ENCODE data around the gene GABRB2. TPM values are rescaled to one million over a fixed set of nuclear protein-coding genes. Genes with fewer than 3 reads are reported as not detected.

The GABRB2 gene
- total and polyA plus RNA-seq, 4 donors: 0.08 TPM; not detected in 3

- no peak for TF ChIP-seq REST (IDR thresholded peaks at IDR 0.05)
- no peak for TF ChIP-seq HNF4G (IDR thresholded peaks at IDR 0.05)
Measured at GRCh38 chr5:161373345-161373707, 173.2 kb downstream of the GABRB2 start (continued).

GRCh38 chr5:161372682-161373344 lies 173.7 kb downstream of the GABRB2 start:
- Histone ChIP-seq H3K9ac (ENCODE audit: low read depth in 1 of 2, low read length in 2 of 2) (no peak overlapping the region), H3K27ac (ENCODE audit: low read depth in 1 of 2, low read length in 2 of 2) (no peak overlapping the region), H3K9me3 (ENCODE audit: control insufficient read depth in 4 of 4, low read length in 3 of 4) (no peaks in the 10 kb centered on the region), H3K4me3 (ENCODE audit: low read depth in 1 of 3, low read length in 3 of 3) (no peak overlapping the region), H3K27me3 (ENCODE audit: control insufficient read depth in 4 of 4, insufficient read depth in 4 of 4, low read length in 3 of 4) (peaks cover 0 to 3% (median 1%) of the 10 kb centered on the region in 4 donors), H3K36me3 (ENCODE audit: control insufficient read depth in 4 of 4, insufficient read depth in 3 of 4, low read depth in 1 of 4, low read length in 3 of 4) (no peaks in the 10 kb centered on the region), H3K4me1 (ENCODE audit: control insufficient read depth in 4 of 4, insufficient read depth in 4 of 4, low read length in 3 of 4) (no peaks in the 10 kb centered on the region)
- TF ChIP-seq REST (IDR thresholded peaks at IDR 0.05): no peak
- no peak for TF ChIP-seq EGR1 (IDR thresholded peaks at IDR 0.05; ENCODE audit: low read depth in 2 of 2)
- WGBS: 52% methylated on average over 2 of the region's 2 CpGs
- no peak for DNase-seq (ENCODE audit: low spot score)

GRCh38 chr5:161369022-161369421 lies 177.5 kb downstream of the GABRB2 start:
- H3K9ac ChIP-seq (ENCODE audit: low read depth in 1 of 2, low read length in 2 of 2): no peak overlapping the region
- DNase-seq (ENCODE audit: low spot score): no peak
- H3K27ac ChIP-seq (ENCODE audit: low read depth in 1 of 2, low read length in 2 of 2): no peak overlapping the region
- no peak overlapping the region for H3K4me3 ChIP-seq (ENCODE audit: low read depth in 1 of 3, low read length in 3 of 3)
- no peaks in the 10 kb centered on the region for H3K9me3 ChIP-seq (ENCODE audit: control insufficient read depth in 4 of 4, low read length in 3 of 4)
- WGBS: 21% methylated on average over 3 of the region's 3 CpGs
- H3K4me1 ChIP-seq (ENCODE audit: control insufficient read depth in 4 of 4, insufficient read depth in 4 of 4, low read length in 3 of 4): no peaks in the 10 kb centered on the region
- H3K27me3 ChIP-seq (ENCODE audit: control insufficient read depth in 4 of 4, insufficient read depth in 4 of 4, low read length in 3 of 4): peaks cover 0 to 2% (median 0%) of the 10 kb centered on the region in 4 donors
- no peaks in the 10 kb centered on the region for H3K36me3 ChIP-seq (ENCODE audit: control insufficient read depth in 4 of 4, insufficient read depth in 3 of 4, low read depth in 1 of 4, low read length in 3 of 4)
- TF ChIP-seq HNF4A (conservative IDR thresholded peaks at IDR 0.05): no peak
- no peak for TF ChIP-seq RAD21 (IDR thresholded peaks at IDR 0.05)
- TF ChIP-seq SP1 (IDR thresholded peaks at IDR 0.05): no peak
- no peak for TF ChIP-seq FOXA2 (IDR thresholded peaks at IDR 0.05)
- TF ChIP-seq YY1 (IDR thresholded peaks at IDR 0.05): no peak
- no peak for TF ChIP-seq CTCF (IDR thresholded peaks at IDR 0.05; ENCODE audit: low read depth, low read length, missing input control)
- TF ChIP-seq MAX (IDR thresholded peaks at IDR 0.05): no peak
- no peak for TF ChIP-seq TAF1 (conservative IDR thresholded peaks at IDR 0.05)
- no peak for TF ChIP-seq ZBTB33 (IDR thresholded peaks at IDR 0.05)
- no peak for TF ChIP-seq HNF4G (IDR thresholded peaks at IDR 0.05)
- no peak for TF ChIP-seq RXRA (IDR thresholded peaks at IDR 0.05)
- TF ChIP-seq EGR1 (IDR thresholded peaks at IDR 0.05; ENCODE audit: low read depth in 2 of 2): no peak
- no peak for TF ChIP-seq GABPA (IDR thresholded peaks at IDR 0.05 in 1 of 2, conservative IDR thresholded peaks at IDR 0.05 in 1 of 2)
- TF ChIP-seq NR2F2 (IDR thresholded peaks at IDR 0.05): no peak
- TF ChIP-seq JUND (IDR thresholded peaks at IDR 0.05): no peak
- TF ChIP-seq ATF3 (IDR thresholded peaks at IDR 0.05): no peak

All from liver (tissue), 9 donors.